ENCODE data around the gene ZNF561.
"Not testable (repeated sequence)": the region's sequence is repeated elsewhere in the genome, so short reads cannot be mapped to it uniquely, and the experiment has no call there.

Gene ZNF561

GRCh38 chr19:9582081-9582725 lies 38.8 kb downstream of the ZNF561 start:
- not testable (repeated sequence) for DNase-seq (ENCODE audit: low read depth in 4 of 4, low spot score in 1 of 4)

- no peak for DNase-seq (ENCODE audit: low read depth in 4 of 4, low spot score in 1 of 4)
Observed at GRCh38 chr19:9580728-9581127, 40.3 kb downstream of the ZNF561 start.

- no peak for DNase-seq (ENCODE audit: low read depth in 4 of 4, low spot score in 1 of 4)
Observed at GRCh38 chr19:9570255-9570654, 50.8 kb downstream of the ZNF561 start.

GRCh38 chr19:9566729-9567128 lies 54.3 kb downstream of the ZNF561 start:
- no peak for DNase-seq (ENCODE audit: low read depth in 4 of 4, low spot score in 1 of 4)

- DNase-seq (ENCODE audit: low read depth in 4 of 4, low spot score in 1 of 4): no peak
Observed at GRCh38 chr19:9565900-9566705, 54.9 kb downstream of the ZNF561 start.

All from stimulated activated CD4-positive, alpha-beta T cell treated with anti-CD3 and anti-CD28 coated beads, Interleukin-1b, Interleukin-23, amount 100 ng/mL, for 24 hours (primary cell).